ENCODE results near the gene GIT1.

DNA sequence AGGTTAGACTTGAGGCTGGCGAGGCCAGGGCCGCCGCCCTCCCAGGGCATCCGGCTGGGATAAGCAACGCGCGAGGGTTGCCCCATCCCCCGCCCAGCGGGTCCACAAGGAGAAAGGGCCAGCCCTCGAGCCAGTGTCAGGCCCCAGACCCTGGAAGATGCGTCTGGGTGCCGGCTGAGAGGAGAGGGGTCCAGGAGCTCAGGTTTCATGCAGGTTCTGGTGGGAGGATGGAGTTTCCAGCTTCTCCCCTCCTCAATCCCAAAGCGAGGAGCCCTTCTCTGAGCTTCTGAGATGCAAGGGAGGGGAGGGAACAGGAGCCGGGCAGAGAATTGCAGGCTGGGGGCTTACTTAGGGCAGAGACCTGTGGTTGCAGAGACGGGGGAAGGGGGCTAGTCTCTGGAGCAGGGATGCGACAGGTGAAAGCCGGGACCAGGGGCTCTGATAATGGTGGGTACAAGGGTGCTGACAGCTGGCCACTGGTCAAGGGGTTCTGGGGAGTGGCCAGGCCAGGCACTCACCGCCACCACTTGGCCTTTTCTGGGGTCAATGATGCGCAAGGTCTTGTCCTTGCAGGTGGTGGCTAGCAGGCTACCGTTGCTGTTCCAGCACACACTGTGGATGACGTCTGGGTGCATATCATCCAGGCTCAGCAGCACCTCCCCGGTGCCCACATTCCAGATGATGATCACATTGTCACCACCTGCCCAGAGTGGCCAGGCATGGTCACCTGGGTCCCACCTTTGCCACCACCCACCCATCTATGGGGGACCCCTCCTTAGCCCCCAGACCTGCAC, 29.0 kb upstream of the GIT1 start:
- TF ChIP-seq, protein P1, sequence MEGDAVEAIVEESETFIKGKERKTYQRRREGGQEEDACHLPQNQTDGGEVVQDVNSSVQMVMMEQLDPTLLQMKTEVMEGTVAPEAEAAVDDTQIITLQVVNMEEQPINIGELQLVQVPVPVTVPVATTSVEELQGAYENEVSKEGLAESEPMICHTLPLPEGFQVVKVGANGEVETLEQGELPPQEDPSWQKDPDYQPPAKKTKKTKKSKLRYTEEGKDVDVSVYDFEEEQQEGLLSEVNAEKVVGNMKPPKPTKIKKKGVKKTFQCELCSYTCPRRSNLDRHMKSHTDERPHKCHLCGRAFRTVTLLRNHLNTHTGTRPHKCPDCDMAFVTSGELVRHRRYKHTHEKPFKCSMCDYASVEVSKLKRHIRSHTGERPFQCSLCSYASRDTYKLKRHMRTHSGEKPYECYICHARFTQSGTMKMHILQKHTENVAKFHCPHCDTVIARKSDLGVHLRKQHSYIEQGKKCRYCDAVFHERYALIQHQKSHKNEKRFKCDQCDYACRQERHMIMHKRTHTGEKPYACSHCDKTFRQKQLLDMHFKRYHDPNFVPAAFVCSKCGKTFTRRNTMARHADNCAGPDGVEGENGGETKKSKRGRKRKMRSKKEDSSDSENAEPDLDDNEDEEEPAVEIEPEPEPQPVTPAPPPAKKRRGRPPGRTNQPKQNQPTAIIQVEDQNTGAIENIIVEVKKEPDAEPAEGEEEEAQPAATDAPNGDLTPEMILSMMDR (conservative IDR thresholded peaks at IDR 0.05 in 1 of 2, IDR thresholded peaks at IDR 0.05 in 1 of 2; ENCODE audit: low read depth in 1 of 2, low read length in 2 of 2), result no peak
- TF ChIP-seq EZH2 (IDR thresholded peaks at IDR 0.05; ENCODE audit: low read length, missing control alignments), result no peak

Data from fibroblast of lung (primary cell).